ENCODE results near the gene ZNF383.
"Not testable (repeated sequence)": the region's sequence is repeated elsewhere in the genome, so short reads cannot be mapped to it uniquely, and the experiment has no call there.

GRCh38 chr19:37280656-37281055 is 62.6 kb downstream of the ZNF383 start:
- TF ChIP-seq ZBTB33 (IDR thresholded peaks at IDR 0.05); POLR2A (IDR thresholded peaks at IDR 0.05; ENCODE audit: low read depth, low read length); CTCF (IDR thresholded peaks at IDR 0.05 in 2 of 3, conservative IDR thresholded peaks at IDR 0.05 in 1 of 3; ENCODE audit: control insufficient read depth in 2 of 3, extremely low read depth in 1 of 3, insufficient read depth in 1 of 3, low read depth in 3 of 3, low read length in 3 of 3); TCF12 (IDR thresholded peaks at IDR 0.05; ENCODE audit: low read depth, low read length); MAX (IDR thresholded peaks at IDR 0.05; ENCODE audit: low read depth, low read length); MXI1 (IDR thresholded peaks at IDR 0.05; ENCODE audit: low read depth, low read length); POLR2AphosphoS5 (IDR thresholded peaks at IDR 0.05; ENCODE audit: low read length); TAF1 (IDR thresholded peaks at IDR 0.05; ENCODE audit: borderline replicate concordance, low read depth, low read length): not testable (repeated sequence)
